Right cardiac atrium (tissue), 5 donors: ENCODE data around the gene CEND1. TPM values are rescaled to one million over a fixed set of nuclear protein-coding genes. Genes with fewer than 3 reads are reported as not detected.

Experiments
- ATAC-seq, 2 donors: fragments of 200-7000 bp; cut with Tn5 transposase; one replicate each; pipeline versions ENCODE4 v1.8.0 to v1.9.1; 2020; ENCODE audit warnings: moderate library complexity in 2 of 2, mild to moderate bottlenecking in 1 of 2
- DNase-seq, 3 donors: peaks; one replicate each; pipeline ENCODE4 v3.0.0-alpha.2; 2020
- H3K27ac ChIP-seq: one replicate; pipeline ENCODE4 v1.5.1; 2013; ENCODE audit warnings: mild to moderate bottlenecking, low read length, control low read depth, moderate library complexity
- H3K27me3 ChIP-seq: one replicate; pipeline ENCODE4 v1.6.1; 2013; ENCODE audit not compliant: control insufficient read depth, insufficient read depth
- H3K4me1 ChIP-seq: one replicate; pipeline ENCODE4 v1.6.1; 2013; ENCODE audit warnings: low read length; ENCODE audit not compliant: control insufficient read depth, insufficient read depth
- H3K4me3 ChIP-seq: one replicate; pipeline ENCODE4 v1.5.1; 2013; ENCODE audit warnings: low read length, control low read depth
- H3K9me3 ChIP-seq: one replicate; pipeline ENCODE4 v1.6.1; 2013; ENCODE audit warnings: low read length; ENCODE audit not compliant: control insufficient read depth
- WGBS: extraction: QIAGEN DNeasy Blood & Tissue Kit; methylation state at CpG from one replicate; pipeline ENCODE4 v1.1.7; 2013; 5-methylcytosine and 5-hydroxymethylcytosine counted together
- intact Hi-C, 4 donors: fragments of 100-400 bp; cut with DNase I; formaldehyde crosslinking; loops; one replicate each; pipeline versions ENCODE4 v1.11.0 to v1.14.0; 2022 to 2023
- polyA plus RNA-seq: library from polyadenylated mRNA; stranded (reverse); fragments of 200-250 nt; gene quantifications from one replicate; pipeline ENCODE4 v1.2.3, GENCODE V29; 2013
- total RNA-seq, 4 donors: library from RNA; stranded (reverse); fragmentation: NEBNext Ultra II Directional; extraction: Animal tissue kit (Norgen Biotek cat#: 25700); gene quantifications; one replicate each; pipeline ENCODE4 v1.2.1, GENCODE V29; 2021
- donor health status: healthy with polysubstance abuse.
- donor health status: DM: no; HTN: yes; CAD: no.
- donor health status: DM: no; HTN: no; CAD: no.
- donor health status: DM: no; HTN: yes; CAD: no; lungs with severe emphysema.
- donor health status: DM: yes; HTN: yes; CAD: no.

The CEND1 gene
- total and polyA plus RNA-seq, 5 donors = 0.15 to 0.59 (median 0.33) TPM; not detected in 1

- Histone ChIP-seq H3K4me1 (peaks cover 9% of the 10 kb centered on the region), H3K4me3 (peak within 1 kb of the TSS; percentile 71), H3K27me3 (no peaks in the 10 kb centered on the region), H3K27ac (peak within 1 kb of the TSS; percentile 93), H3K9me3 (no peaks in the 10 kb centered on the region)
- ATAC-seq = peak; percentile 16 to 32
- intact Hi-C loops = no loop called here
- 1% methylated on average over 67 of the region's 67 CpGs for WGBS
- DNase-seq = peak in 2 of 3 donors; percentile 83 to 86
These were observed 42.7 kb upstream of the CEND1 start, which contains the start of gene CD151 for GRCh38 chr11:832529-833113. Gene CD151, plus strand, starts transcription at chr11:832952. Its CDS starts 3,118 bp downstream, at chr11:836070.

DNA sequence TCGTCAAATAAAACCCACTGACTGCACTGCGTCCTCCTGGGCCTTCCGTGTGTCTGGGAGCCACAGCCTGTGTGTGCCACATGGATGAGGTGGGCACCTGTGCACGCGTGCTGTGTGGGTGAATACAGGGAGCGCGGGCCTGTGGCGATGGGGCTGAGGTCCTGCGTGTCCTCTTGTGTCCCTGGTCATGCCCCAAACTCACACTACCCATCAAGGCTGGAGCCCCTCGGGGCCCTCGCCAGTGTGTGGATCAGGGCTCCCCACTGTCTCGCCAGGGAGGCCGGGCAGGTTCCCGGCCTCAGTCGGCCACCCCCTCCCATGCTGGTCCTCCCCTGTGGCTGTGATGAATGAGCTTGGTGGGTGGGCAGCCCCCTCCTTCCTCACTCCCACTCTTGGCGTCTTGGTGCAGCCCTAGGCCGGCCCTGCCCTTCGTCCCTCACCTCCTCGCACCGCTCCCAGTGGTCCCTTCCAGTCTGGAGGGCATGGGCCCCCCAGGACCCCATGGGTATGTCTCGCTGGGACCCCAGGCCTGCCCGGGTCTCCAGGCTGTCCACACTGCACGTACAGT is 42.2 kb upstream of the CEND1 start:
- H3K9me3 ChIP-seq = no peaks in the 10 kb centered on the region
- peak in 2 of 3 donors; percentile 60 to 69 for DNase-seq
- peak overlapping the region; percentile 37 for H3K27ac ChIP-seq
- no peaks in the 10 kb centered on the region for H3K27me3 ChIP-seq
- H3K4me3 ChIP-seq = peak overlapping the region; percentile 71
- no peak for ATAC-seq
- WGBS = 70% methylated on average over 23 of the region's 23 CpGs
- H3K4me1 ChIP-seq = peaks cover 9% of the 10 kb centered on the region
- intact Hi-C loops = no loop called here

DNA sequence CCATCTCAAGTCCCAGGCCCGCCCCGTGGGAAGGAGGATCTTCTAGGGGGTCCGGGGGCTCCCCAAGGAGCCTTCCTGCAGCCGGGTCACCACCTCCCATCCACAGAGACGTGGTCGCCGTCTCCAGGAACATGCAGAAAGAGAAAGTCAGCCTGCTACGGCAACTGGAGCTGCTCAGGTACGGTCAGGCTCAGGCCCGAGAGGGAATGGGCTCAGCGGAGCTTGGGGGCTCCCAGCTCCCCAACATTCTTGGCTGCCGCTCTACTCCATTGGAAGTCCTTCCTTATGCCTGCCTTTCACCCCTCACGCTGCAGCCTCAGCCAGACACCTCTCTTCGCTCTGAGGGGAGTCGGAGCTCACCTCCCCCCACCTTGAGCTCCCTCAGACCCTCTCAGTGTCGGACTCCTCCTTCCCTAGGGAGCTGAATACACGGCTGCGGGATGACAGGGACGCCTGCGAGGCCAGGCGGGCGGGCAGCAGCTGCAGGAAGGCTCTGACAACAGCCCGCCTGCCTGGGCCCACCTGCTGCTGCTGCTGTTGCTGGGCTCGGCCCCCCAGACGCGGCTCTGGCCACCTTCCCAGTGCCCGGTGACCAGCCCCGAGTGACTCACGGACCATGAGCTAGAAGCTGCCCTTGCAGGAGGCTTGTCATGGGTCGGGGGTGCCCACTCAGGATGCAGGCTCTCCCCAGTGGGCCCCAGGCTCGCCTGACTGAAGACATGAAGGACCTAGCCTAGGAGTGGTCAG is 41.4 kb upstream of the CEND1 start:
- H3K4me3 ChIP-seq = no peak overlapping the region
- peaks cover 9% of the 10 kb centered on the region for H3K4me1 ChIP-seq
- ATAC-seq (no peak), DNase-seq (peak in 2 of 3 donors; percentile 69 to 72)
- H3K9me3 ChIP-seq = no peaks in the 10 kb centered on the region
- H3K27ac ChIP-seq = no peak overlapping the region
- WGBS = 67% methylated on average over 31 of the region's 31 CpGs
- H3K27me3 ChIP-seq = no peaks in the 10 kb centered on the region
- intact Hi-C loops = no loop called here

DNA sequence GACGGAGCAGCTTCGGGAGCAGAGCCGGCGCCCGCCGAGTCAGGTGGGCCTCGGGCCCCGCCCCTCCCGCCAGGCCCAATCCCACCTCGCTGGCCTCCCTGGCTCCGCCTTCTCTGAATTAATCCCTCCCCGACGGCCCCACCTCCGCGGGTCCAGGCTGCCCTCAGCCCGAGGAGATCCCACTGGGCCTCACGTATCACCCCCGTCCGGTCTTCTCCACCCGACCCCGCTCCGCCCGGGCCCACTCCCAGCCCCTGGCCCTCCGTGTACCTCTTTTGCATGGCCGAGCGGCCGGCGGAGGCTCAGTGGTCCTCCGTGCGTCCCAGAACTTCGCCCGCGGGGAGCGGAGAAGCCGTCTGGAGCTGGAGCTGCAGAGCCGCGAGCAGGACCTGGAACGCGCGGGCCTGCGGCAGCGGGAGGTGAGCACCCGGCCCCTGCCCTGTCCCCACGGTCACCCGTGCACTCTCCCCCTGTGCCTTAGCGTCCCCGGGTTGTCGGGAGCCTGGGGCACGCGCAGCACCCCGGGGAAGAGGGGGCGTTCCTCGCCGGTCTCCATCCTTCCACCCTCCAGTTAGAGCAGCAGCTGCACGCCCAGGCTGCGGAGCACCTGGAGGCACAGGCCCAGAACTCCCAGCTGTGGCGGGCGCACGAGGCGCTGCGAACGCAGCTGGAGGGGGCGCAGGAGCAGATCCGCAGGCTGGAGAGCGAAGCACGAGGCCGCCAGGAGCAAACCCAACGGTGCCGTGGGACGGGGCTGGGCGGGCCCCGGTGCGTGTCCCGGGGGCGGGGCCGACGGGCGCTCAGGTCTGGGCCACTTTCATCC is 40.6 kb upstream of the CEND1 start:
- intact Hi-C loops = no loop called here
- peak overlapping the region; percentile 29 for H3K4me3 ChIP-seq
- ATAC-seq (peak; percentile 56 to 62), DNase-seq (peak; percentile 81 to 93 (median 92))
- 8% methylated on average over 78 of the region's 78 CpGs for WGBS
- H3K27me3 ChIP-seq = no peaks in the 10 kb centered on the region
- peaks cover 9% of the 10 kb centered on the region for H3K4me1 ChIP-seq
- H3K9me3 ChIP-seq = no peaks in the 10 kb centered on the region
- H3K27ac ChIP-seq = no peak overlapping the region

DNA sequence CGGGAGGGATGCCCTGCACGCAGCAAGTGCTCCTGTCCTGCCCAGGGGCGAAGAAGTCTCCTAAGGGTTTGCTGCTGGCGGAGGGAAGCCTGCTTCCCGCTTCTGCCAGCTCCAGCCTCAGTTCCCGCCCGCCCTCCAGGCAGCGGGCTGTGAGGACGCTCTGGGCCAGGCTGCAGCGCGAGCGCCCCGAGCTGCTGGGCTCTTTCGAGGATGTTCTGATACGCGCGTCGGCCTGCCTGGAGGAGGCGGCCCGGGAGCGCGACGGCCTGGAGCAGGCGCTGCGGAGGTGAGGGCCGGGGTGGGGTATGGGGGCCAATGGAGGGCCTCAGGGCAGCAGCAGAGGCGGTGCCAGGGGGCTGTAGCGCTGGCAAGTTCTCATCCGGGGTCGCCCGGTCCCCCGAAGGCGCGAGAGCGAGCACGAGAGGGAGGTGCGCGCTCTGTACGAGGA is 40.0 kb upstream of the CEND1 start:
- H3K27me3 ChIP-seq = no peaks in the 10 kb centered on the region
- H3K4me3 ChIP-seq = peak overlapping the region; percentile 29
- intact Hi-C loops = no loop called here
- H3K27ac ChIP-seq = peak overlapping the region; percentile 10
- WGBS = 4% methylated on average over 39 of the region's 39 CpGs
- H3K4me1 ChIP-seq = peaks cover 9% of the 10 kb centered on the region
- DNase-seq (no peak), ATAC-seq (no peak)
- H3K9me3 ChIP-seq = no peaks in the 10 kb centered on the region

- H3K4me1 ChIP-seq = peaks cover 7% of the 10 kb centered on the region
- H3K4me3 ChIP-seq = peak overlapping the region; percentile 29
- 18% methylated on average over 40 of the region's 40 CpGs for WGBS
- H3K27ac ChIP-seq = peak overlapping the region; percentile 10
- ATAC-seq = peak; percentile 11 to 37
- H3K27me3 ChIP-seq = no peaks in the 10 kb centered on the region
- peak in 2 of 3 donors; percentile 83 to 85 for DNase-seq
- no peaks in the 10 kb centered on the region for H3K9me3 ChIP-seq
- intact Hi-C loops = no loop called here
These were observed 39.4 kb upstream of the CEND1 start for GRCh38 chr11:829176-829846.

- intact Hi-C loops = no loop called here
- Histone ChIP-seq H3K27ac (peak overlapping the region; percentile 37), H3K9me3 (no peaks in the 10 kb centered on the region), H3K27me3 (no peaks in the 10 kb centered on the region), H3K4me1 (peaks cover 7% of the 10 kb centered on the region), H3K4me3 (no peak overlapping the region)
- 47% methylated on average over 21 of the region's 21 CpGs for WGBS
- ATAC-seq = no peak
- peak in 2 of 3 donors; percentile 61 to 81 for DNase-seq
These were observed 38.8 kb upstream of the CEND1 start for GRCh38 chr11:828506-829175.

DNA sequence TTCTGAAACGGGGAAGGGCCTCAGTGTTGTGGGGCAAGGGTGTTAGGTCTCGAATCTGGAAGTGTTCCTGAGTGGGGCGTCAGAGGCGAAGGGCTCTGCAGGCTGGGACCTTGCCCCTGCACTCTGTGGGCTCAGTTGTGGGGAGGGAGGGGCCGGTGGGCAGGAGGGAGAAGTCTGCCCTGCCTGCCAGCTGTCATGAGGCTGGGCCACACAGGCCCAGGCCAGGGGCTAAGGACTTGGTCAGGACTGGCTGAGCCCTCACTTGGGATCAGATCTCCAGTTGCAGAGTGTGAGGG is 38.0 kb upstream of the CEND1 start, which contains the start of gene CRACR2B:
Gene CRACR2B (plus strand): TSS at position 23 of the 296 bp plus-strand sequence. CDS start 689 bp downstream, outside the sequence.
- Histone ChIP-seq H3K4me3 (peak within 1 kb of the TSS; percentile 33), H3K27me3 (no peaks in the 10 kb centered on the region), H3K9me3 (no peaks in the 10 kb centered on the region), H3K4me1 (peaks cover 7% of the 10 kb centered on the region), H3K27ac (peak within 1 kb of the TSS; percentile 38)
- WGBS = 52% methylated on average over 5 of the region's 5 CpGs
- intact Hi-C loops = no loop called here
- ATAC-seq (no peak), DNase-seq (peak in 1 of 3 donors; percentile 60)

- H3K27me3 ChIP-seq = no peaks in the 10 kb centered on the region
- DNase-seq (peak in 2 of 3 donors; percentile 76 to 78), ATAC-seq (no peak)
- H3K4me1 ChIP-seq = peaks cover 5% of the 10 kb centered on the region
- intact Hi-C loops = no loop called here
- H3K27ac ChIP-seq = peak overlapping the region; percentile 38
- peak overlapping the region; percentile 33 for H3K4me3 ChIP-seq
- no peaks in the 10 kb centered on the region for H3K9me3 ChIP-seq
- 6% methylated on average over 66 of the region's 66 CpGs for WGBS
These were observed 37.4 kb upstream of the CEND1 start for GRCh38 chr11:827146-827896.
